Stimulated activated CD4-positive, alpha-beta T cell treated with anti-CD3 and anti-CD28 coated beads, Interleukin-1b, Interleukin-23, amount 100 ng/mL, for 24 hours (primary cell): ENCODE results near the gene SEPTIN14.
"Not testable (repeated sequence)": the region's sequence is repeated elsewhere in the genome, so short reads cannot be mapped to it uniquely, and the experiment has no call there.

Experiments used
- DNase-seq, 4 experiments: peaks; one replicate each; pipeline ENCODE4 v3.0.0-alpha.2; 2020; ENCODE audit warnings: low read depth in 4 of 4, low spot score in 1 of 4

SEPTIN14 gene

GRCh38 chr7:55785444-55785843 is 77.1 kb downstream of the SEPTIN14 start:
- not testable (repeated sequence) for DNase-seq

GRCh38 chr7:55784151-55784550 is 78.4 kb downstream of the SEPTIN14 start:
- DNase-seq = no peak

DNA sequence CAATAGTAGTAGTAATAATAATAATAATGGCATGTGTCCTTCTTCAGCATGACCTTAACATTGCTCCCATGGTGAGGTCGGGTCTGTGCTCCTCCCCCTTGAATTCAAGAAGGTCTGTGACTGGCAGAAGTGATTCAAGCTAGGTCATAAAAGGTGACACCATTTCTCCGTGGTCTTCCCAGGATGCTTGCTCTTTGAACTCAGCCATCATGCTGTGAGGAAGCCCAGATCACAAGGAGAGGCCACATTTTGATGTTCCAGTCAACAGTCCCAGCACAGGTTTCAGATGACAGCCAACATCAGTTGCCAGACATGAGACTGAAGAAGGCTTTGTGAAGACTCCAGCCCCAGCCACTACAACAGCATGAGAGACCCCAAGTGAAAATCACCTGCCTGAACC is 83.9 kb downstream of the SEPTIN14 start:
- no peak for DNase-seq

GRCh38 chr7:55776196-55776595 is 86.4 kb downstream of the SEPTIN14 start:
- DNase-seq = no peak

- DNase-seq = no peak
Measured at GRCh38 chr7:55775051-55775420, 87.5 kb downstream of the SEPTIN14 start.

GRCh38 chr7:55774327-55775050 is 88.1 kb downstream of the SEPTIN14 start:
- no peak for DNase-seq

GRCh38 chr7:55770778-55771177 is 91.8 kb downstream of the SEPTIN14 start:
- DNase-seq = no peak

DNA sequence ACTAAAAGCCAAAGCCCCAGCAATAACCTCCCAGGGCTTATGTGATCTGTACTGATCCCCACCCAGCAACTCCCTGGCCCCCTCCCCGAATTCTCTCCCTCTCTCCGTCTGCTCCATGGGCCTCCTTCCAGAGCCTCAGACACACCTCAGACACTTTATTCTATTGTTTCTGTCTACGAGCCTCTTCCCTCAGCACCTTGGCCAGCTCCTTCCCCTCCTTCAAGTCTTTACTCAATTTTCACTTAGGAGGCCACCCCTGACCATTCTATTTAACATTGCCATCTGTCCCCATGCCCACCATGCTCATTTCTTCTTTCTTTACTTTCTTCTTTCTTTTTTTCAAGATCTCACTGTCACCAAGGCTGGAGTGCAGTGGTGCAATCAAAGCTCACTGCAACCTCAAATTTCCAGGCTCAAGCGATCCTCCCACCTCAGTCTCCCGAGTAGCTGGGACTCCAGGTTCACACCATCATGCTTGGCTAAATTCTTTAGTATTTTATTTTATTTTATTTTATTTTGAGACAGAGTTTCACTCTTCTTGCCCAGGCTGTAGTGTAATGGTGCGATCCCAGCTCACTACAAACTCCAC is 109.2 kb downstream of the SEPTIN14 start:
- not testable (repeated sequence) for DNase-seq

DNA sequence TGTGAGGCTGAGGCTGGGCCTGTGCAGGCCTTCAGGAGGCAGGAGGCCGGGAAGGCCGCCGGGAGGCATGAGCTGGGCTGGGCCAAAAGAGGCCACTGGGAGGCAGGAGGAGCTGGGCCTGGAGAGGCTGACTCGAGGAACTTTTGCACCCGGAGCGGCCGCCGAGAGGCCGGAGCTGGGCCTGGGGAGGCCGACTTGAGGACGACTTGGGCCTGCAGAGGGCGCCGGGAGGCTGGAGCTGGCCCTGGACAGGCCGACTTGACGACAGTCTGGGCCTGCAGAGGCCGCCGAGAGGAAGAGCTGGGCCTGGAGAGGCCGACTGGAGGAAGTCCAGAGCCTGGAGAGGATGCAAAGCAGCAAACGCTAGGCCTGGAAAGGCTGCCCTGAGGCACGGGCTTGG is 117.8 kb downstream of the SEPTIN14 start:
- not testable (repeated sequence) for DNase-seq
